MM.1S (cell line): Measurements from ENCODE around the gene EZH2.

Experiments
- DNase-seq: peaks from one replicate; pipeline ENCODE4 v3.0.0-alpha.2; 2015
- H2AFZ ChIP-seq: fragments of 300-600 bp; sonication (generic); 2 replicates; pipeline ENCODE4 v1.6.0; 2016; ENCODE audit warnings: antibody characterized with exemption, low read length
- H3F3A ChIP-seq: fragments of 300-600 bp; sonication (generic); 2 replicates; pipeline ENCODE4 v1.6.1; 2016; ENCODE audit warnings: mild to moderate bottlenecking, antibody characterized with exemption, low read length, moderate library complexity, mixed read lengths; ENCODE audit not compliant: insufficient read depth
- H3K27ac ChIP-seq: fragments of 300-600 bp; sonication (generic); 2 replicates; pipeline ENCODE4 v1.5.1; 2016; ENCODE audit warnings: mild to moderate bottlenecking, low read length
- H3K27me3 ChIP-seq: fragments of 300-600 bp; sonication (generic); replicated peaks from 2 replicates; pipeline ENCODE4 v1.6.0; 2016; ENCODE audit warnings: low read length; ENCODE audit not compliant: insufficient read depth
- H3K36me3 ChIP-seq: fragments of 300-600 bp; sonication (generic); replicated peaks from 2 replicates; pipeline ENCODE4 v1.6.1; 2016; ENCODE audit warnings: mild to moderate bottlenecking, low read length, mixed read lengths; ENCODE audit not compliant: insufficient read depth
- H3K4me1 ChIP-seq: fragments of 300-600 bp; sonication (generic); 2 replicates; pipeline ENCODE4 v1.6.1; 2016; ENCODE audit warnings: low read length, mixed read lengths
- H3K4me2 ChIP-seq: fragments of 300-600 bp; sonication (generic); 2 replicates; pipeline ENCODE4 v1.6.0; 2016; ENCODE audit warnings: low read depth, low read length
- H3K4me3 ChIP-seq: fragments of 300-600 bp; sonication (generic); 2 replicates; pipeline ENCODE4 v1.5.1; 2016; ENCODE audit warnings: low read length, mixed read lengths
- H3K79me2 ChIP-seq: fragments of 300-600 bp; sonication (generic); 2 replicates; pipeline ENCODE4 v1.6.1; 2016; ENCODE audit warnings: mixed run types, low read length, mixed read lengths
- H3K9ac ChIP-seq: fragments of 300-600 bp; sonication (generic); 2 replicates; pipeline ENCODE4 v1.6.1; 2016; ENCODE audit warnings: low read length, mixed read lengths
- H3K9me2 ChIP-seq: fragments of 300-600 bp; sonication (generic); replicated peaks from 2 replicates; pipeline ENCODE4 v1.6.1; 2016; ENCODE audit warnings: mild to moderate bottlenecking, low read length, mixed read lengths; ENCODE audit not compliant: insufficient read depth
- H3K9me3 ChIP-seq: fragments of 300-600 bp; sonication (generic); replicated peaks from 2 replicates; pipeline ENCODE4 v1.6.1; 2016; ENCODE audit warnings: mild to moderate bottlenecking, low read length, mixed read lengths; ENCODE audit not compliant: insufficient read depth
- H4K20me1 ChIP-seq: fragments of 300-600 bp; sonication (generic); 2 replicates; pipeline ENCODE4 v1.6.1; 2016; ENCODE audit warnings: mild to moderate bottlenecking, low read length, moderate library complexity, mixed read lengths; ENCODE audit not compliant: insufficient read depth
- CTCF ChIP-seq: fragments of 300-600 bp; sonication (generic); IDR thresholded peaks from 2 replicates; pipeline ENCODE4 v1.5.1; 2016; ENCODE audit warnings: antibody characterized with exemption, low read length, mixed read lengths
- EZH2 ChIP-seq: fragments of 300-600 bp; sonication (generic); optimal IDR thresholded peaks from 2 replicates; pipeline ENCODE3; 2017; ENCODE audit warnings: low read depth, mild to moderate bottlenecking, antibody characterized with exemption, low read length, mixed read lengths
- EZH2phosphoT487 ChIP-seq: fragments of 300-600 bp; sonication (generic); IDR thresholded peaks from 2 replicates; pipeline ENCODE4 v1.6.1; 2018; ENCODE audit warnings: antibody characterized with exemption, low read length

Gene EZH2

GRCh38 chr7:148849393-148850098, 34.5 kb downstream of the EZH2 start:
- no peak overlapping the region for H3K4me2 ChIP-seq
- H4K20me1 ChIP-seq: peaks cover 67% of the 10 kb centered on the region
- H3K79me2 ChIP-seq: peaks cover 100% of the 10 kb centered on the region
- no peaks in the 10 kb centered on the region for H3F3A ChIP-seq
- no peaks in the 10 kb centered on the region for H3K9me3 ChIP-seq
- no peak overlapping the region for H3K9ac ChIP-seq
- no peak overlapping the region for H3K27ac ChIP-seq
- no peak overlapping the region for H3K4me3 ChIP-seq
- peaks cover 3% of the 10 kb centered on the region; the same call in 1 of the 2 replicates for H3K36me3 ChIP-seq
- DNase-seq: no peak
- H3K9me2 ChIP-seq: no peaks in the 10 kb centered on the region
- no peaks in the 10 kb centered on the region for H3K27me3 ChIP-seq
- TF ChIP-seq EZH2phosphoT487 (no peak), EZH2 (no peak), CTCF (no peak)
- 0 out of 2 replicates have a peak, but pooled peaks cover 7% of the 10 kb centered on the region for H3K4me1 ChIP-seq
- H2AFZ ChIP-seq: no peak overlapping the region

GRCh38 chr7:148847815-148848734, 36.0 kb downstream of the EZH2 start:
- no peak overlapping the region for H2AFZ ChIP-seq
- H3K4me1 ChIP-seq: 0 out of 2 replicates have a peak, but pooled peaks cover 7% of the 10 kb centered on the region
- H3K79me2 ChIP-seq: peaks cover 98% of the 10 kb centered on the region
- no peaks in the 10 kb centered on the region for H3K27me3 ChIP-seq
- peaks cover 56% of the 10 kb centered on the region for H4K20me1 ChIP-seq
- H3K4me2 ChIP-seq: no peak overlapping the region
- peaks cover 6% of the 10 kb centered on the region; the same call in 1 of the 2 replicates for H3K36me3 ChIP-seq
- no peak overlapping the region for H3K4me3 ChIP-seq
- no peaks in the 10 kb centered on the region for H3K9me2 ChIP-seq
- H3K27ac ChIP-seq: no peak overlapping the region
- DNase-seq: no peak
- H3K9ac ChIP-seq: no peak overlapping the region
- H3K9me3 ChIP-seq: no peaks in the 10 kb centered on the region
- TF ChIP-seq CTCF (no peak), EZH2phosphoT487 (no peak), EZH2 (no peak)
- no peaks in the 10 kb centered on the region for H3F3A ChIP-seq

GRCh38 chr7:148838905-148839304, 45.2 kb downstream of the EZH2 start:
- H3F3A ChIP-seq: peaks cover 21% of the 10 kb centered on the region
- H3K4me1 ChIP-seq: peaks cover 25% of the 10 kb centered on the region
- H3K9ac ChIP-seq: no peak overlapping the region
- no peaks in the 10 kb centered on the region; the same call in 1 of the 2 replicates for H4K20me1 ChIP-seq
- H3K4me2 ChIP-seq: peak overlapping the region; percentile 11; the same call in 1 of the 2 replicates
- peaks cover 91% of the 10 kb centered on the region for H3K79me2 ChIP-seq
- no peak for TF ChIP-seq EZH2phosphoT487
- TF ChIP-seq CTCF: no peak
- TF ChIP-seq EZH2: no peak
- H3K27me3 ChIP-seq: no peaks in the 10 kb centered on the region
- H2AFZ ChIP-seq: no peak overlapping the region
- H3K27ac ChIP-seq: peak overlapping the region; percentile 39; the same call in 1 of the 2 replicates
- no peaks in the 10 kb centered on the region for H3K9me3 ChIP-seq
- peak; percentile 83 for DNase-seq
- H3K4me3 ChIP-seq: no peak overlapping the region
- H3K9me2 ChIP-seq: no peaks in the 10 kb centered on the region
- H3K36me3 ChIP-seq: no peaks in the 10 kb centered on the region
